Peyer's patch (tissue), 4 donors: ENCODE results near the gene CELF3.

Experiments used
- CTCF ChIP-seq, 6 experiments: fragments of 450-650 bp in 4 of 6; fragments of 200-600 bp in 2 of 6; sonication (generic) in 1 of 6; IDR thresholded peaks; one replicate each; pipeline ENCODE4 v1.5.1; 2017 to 2019; ENCODE audit warnings: antibody characterized with exemption in 6 of 6, mild to moderate bottlenecking in 3 of 6, moderate library complexity in 1 of 6
- POLR2A ChIP-seq, 2 donors: fragments of 450-650 bp; IDR thresholded peaks; one replicate each; pipeline ENCODE4 v1.5.1; 2017; ENCODE audit warnings: antibody characterized with exemption in 2 of 2, mild to moderate bottlenecking in 2 of 2, moderate library complexity in 2 of 2

GRCh38 chr1:151714820-151715725 is 1.5 kb downstream of the CELF3 start:
- no peak for TF ChIP-seq POLR2A (IDR thresholded peaks at IDR 0.05)
- no peak for TF ChIP-seq CTCF (IDR thresholded peaks at IDR 0.05)
